ENCODE data around the gene GREB1. TPM values are rescaled to one million over a fixed set of nuclear protein-coding genes. Genes with fewer than 3 reads are reported as not detected.

GREB1 gene
- total RNA-seq, 1 experiment from 2014 or later, result 1.3 TPM

GRCh38 chr2:11613297-11613696, 79.5 kb downstream of the GREB1 start:
- Histone ChIP-seq H3K36me3 (ENCODE audit: insufficient read depth, low read length, poor library complexity, severe bottlenecking) (no peaks in the 10 kb centered on the region), H3K4me1 (ENCODE audit: insufficient read depth, low read length, poor library complexity, severe bottlenecking) (no peaks in the 10 kb centered on the region), H3K9me3 (ENCODE audit: low read depth, low read length, poor library complexity, severe bottlenecking) (no peaks in the 10 kb centered on the region), H3K27ac (ENCODE audit: low read depth, low read length, poor library complexity, severe bottlenecking) (no peak overlapping the region), H3K4me3 (ENCODE audit: low read depth, low read length, poor library complexity, severe bottlenecking) (no peak overlapping the region), H3K27me3 (replicated peaks; ENCODE audit: insufficient read depth, low read depth, low read length, poor library complexity) (no peaks in the 10 kb centered on the region)
- ChIA-PET CTCF (no interaction called here), POLR2A (ENCODE audit: low non-redundant PET) (no interaction called here)
- BruUV-seq (replicated peaks), result no TSS peak
- TF ChIP-seq EZH2 (IDR thresholded peaks at IDR 0.05; ENCODE audit: borderline replicate concordance, low read depth, low read length, poor library complexity, severe bottlenecking), result no peak
- TF ChIP-seq CTCF (conservative IDR thresholded peaks at IDR 0.05; ENCODE audit: low read depth, low read length), result no peak
- no peak for DNase-seq (ENCODE audit: low spot score)
- intact Hi-C loops (cut with micrococcal nuclease; ENCODE audit: unreplicated experiment), result loop anchor here (2.0 kb wide), 1 partner anchor 62 kb away; no protein-coding TSS in a partner anchor

DNA sequence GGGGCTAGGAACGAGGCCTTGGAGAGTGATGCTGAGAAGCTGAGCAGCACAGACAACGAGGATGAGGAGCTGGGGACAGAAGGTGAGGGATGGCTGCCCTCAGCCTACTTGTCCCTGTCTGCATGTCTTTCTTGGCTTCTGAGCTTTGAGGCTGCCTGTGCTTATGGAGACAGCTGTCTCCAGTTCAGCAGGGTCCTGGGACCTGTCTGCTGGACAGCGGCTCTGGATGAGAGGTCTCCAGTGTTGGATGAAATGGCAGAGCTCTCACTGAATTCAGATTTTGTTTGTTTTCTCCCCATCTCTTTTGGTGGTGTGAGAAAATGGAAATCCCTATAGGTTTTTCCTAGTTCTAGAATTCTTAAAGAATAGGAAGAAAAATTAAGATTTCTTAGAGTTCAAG, 81.4 kb downstream of the GREB1 start:
- intact Hi-C loops (cut with micrococcal nuclease; ENCODE audit: unreplicated experiment), result no loop called here
- POLR2A ChIA-PET (ENCODE audit: low non-redundant PET), result no interaction called here

GRCh38 chr2:11616097-11616687, 82.3 kb downstream of the GREB1 start:
- Histone ChIP-seq H3K36me3 (ENCODE audit: insufficient read depth, low read length, poor library complexity, severe bottlenecking) (no peaks in the 10 kb centered on the region), H3K4me3 (ENCODE audit: low read depth, low read length, poor library complexity, severe bottlenecking) (no peak overlapping the region), H3K9me3 (ENCODE audit: low read depth, low read length, poor library complexity, severe bottlenecking) (no peaks in the 10 kb centered on the region), H3K27ac (ENCODE audit: low read depth, low read length, poor library complexity, severe bottlenecking) (no peak overlapping the region), H3K4me1 (ENCODE audit: insufficient read depth, low read length, poor library complexity, severe bottlenecking) (no peaks in the 10 kb centered on the region), H3K27me3 (replicated peaks; ENCODE audit: insufficient read depth, low read depth, low read length, poor library complexity) (no peaks in the 10 kb centered on the region)
- ChIA-PET CTCF (no interaction called here), POLR2A (ENCODE audit: low non-redundant PET) (no interaction called here)
- no peak for TF ChIP-seq EZH2 (IDR thresholded peaks at IDR 0.05; ENCODE audit: borderline replicate concordance, low read depth, low read length, poor library complexity, severe bottlenecking)
- TF ChIP-seq CTCF (conservative IDR thresholded peaks at IDR 0.05; ENCODE audit: low read depth, low read length), result no peak
- no TSS peak for BruUV-seq (replicated peaks)
- intact Hi-C loops (cut with micrococcal nuclease; ENCODE audit: unreplicated experiment), result no loop called here
- no peak for DNase-seq (ENCODE audit: low spot score)

More for the DNA sequence above, 81.4 kb downstream of the GREB1 start:
- BruUV-seq (replicated peaks), result no TSS peak
- Histone ChIP-seq H3K27me3 (replicated peaks; ENCODE audit: insufficient read depth, low read depth, low read length, poor library complexity) (no peaks in the 10 kb centered on the region), H3K4me1 (ENCODE audit: insufficient read depth, low read length, poor library complexity, severe bottlenecking) (no peaks in the 10 kb centered on the region), H3K36me3 (ENCODE audit: insufficient read depth, low read length, poor library complexity, severe bottlenecking) (no peaks in the 10 kb centered on the region), H3K27ac (ENCODE audit: low read depth, low read length, poor library complexity, severe bottlenecking) (no peak overlapping the region), H3K4me3 (ENCODE audit: low read depth, low read length, poor library complexity, severe bottlenecking) (no peak overlapping the region), H3K9me3 (ENCODE audit: low read depth, low read length, poor library complexity, severe bottlenecking) (no peaks in the 10 kb centered on the region)
- TF ChIP-seq CTCF (conservative IDR thresholded peaks at IDR 0.05; ENCODE audit: low read depth, low read length) (no peak), EZH2 (IDR thresholded peaks at IDR 0.05; ENCODE audit: borderline replicate concordance, low read depth, low read length, poor library complexity, severe bottlenecking) (no peak)
- DNase-seq (ENCODE audit: low spot score), result no peak
- CTCF ChIA-PET, result no interaction called here
